HFF-Myc (cell line): Measurements from ENCODE around the gene RAPGEF5.

Experiments used
- DNase-seq: peaks from one replicate; pipeline ENCODE4 v3.0.0-alpha.2; 2011; ENCODE audit warnings: low read depth; ENCODE audit errors: extremely low read depth
- H3K4me3 ChIP-seq: replicated peaks from 2 replicates; pipeline ENCODE4 v1.5.1; 2011; ENCODE audit warnings: low read depth, mild to moderate bottlenecking, control low read depth, low read length
- TF ChIP-seq, protein P1 (sequence below): IDR thresholded peaks from 2 replicates; pipeline ENCODE4 v1.5.1; 2012; ENCODE audit warnings: mild to moderate bottlenecking, low read depth, low read length, control low read depth; ENCODE audit errors: missing control alignments

RAPGEF5 gene

DNA sequence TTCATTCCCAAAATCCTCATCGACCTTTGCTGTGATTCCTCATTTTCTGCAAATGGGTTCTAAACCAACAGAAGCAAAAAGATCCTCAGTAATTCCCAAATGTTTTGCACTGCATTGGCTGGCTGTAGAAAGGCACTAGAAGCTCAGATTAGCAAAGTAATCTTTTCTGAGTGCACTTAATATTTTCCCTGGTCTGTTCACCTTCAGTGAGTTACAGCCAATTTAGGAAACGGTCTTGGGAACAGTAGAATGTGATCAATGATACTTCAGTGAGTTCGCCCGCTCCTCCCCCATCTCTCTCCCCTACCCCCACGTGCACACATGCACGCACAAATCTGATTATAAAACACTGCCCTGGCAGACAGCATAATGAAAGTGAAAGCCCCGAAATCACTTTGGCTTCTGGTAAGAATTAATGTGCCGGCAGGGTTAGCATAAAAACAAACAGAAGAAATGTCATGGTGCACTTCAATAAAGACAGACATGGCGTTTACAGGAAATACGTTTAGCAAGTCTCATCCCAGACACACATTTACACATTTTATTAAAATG is 209.9 kb downstream of the RAPGEF5 start:
- H3K4me3 ChIP-seq = no peak overlapping the region
- no peak for DNase-seq
- TF ChIP-seq, protein P1, sequence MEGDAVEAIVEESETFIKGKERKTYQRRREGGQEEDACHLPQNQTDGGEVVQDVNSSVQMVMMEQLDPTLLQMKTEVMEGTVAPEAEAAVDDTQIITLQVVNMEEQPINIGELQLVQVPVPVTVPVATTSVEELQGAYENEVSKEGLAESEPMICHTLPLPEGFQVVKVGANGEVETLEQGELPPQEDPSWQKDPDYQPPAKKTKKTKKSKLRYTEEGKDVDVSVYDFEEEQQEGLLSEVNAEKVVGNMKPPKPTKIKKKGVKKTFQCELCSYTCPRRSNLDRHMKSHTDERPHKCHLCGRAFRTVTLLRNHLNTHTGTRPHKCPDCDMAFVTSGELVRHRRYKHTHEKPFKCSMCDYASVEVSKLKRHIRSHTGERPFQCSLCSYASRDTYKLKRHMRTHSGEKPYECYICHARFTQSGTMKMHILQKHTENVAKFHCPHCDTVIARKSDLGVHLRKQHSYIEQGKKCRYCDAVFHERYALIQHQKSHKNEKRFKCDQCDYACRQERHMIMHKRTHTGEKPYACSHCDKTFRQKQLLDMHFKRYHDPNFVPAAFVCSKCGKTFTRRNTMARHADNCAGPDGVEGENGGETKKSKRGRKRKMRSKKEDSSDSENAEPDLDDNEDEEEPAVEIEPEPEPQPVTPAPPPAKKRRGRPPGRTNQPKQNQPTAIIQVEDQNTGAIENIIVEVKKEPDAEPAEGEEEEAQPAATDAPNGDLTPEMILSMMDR = no peak

DNA sequence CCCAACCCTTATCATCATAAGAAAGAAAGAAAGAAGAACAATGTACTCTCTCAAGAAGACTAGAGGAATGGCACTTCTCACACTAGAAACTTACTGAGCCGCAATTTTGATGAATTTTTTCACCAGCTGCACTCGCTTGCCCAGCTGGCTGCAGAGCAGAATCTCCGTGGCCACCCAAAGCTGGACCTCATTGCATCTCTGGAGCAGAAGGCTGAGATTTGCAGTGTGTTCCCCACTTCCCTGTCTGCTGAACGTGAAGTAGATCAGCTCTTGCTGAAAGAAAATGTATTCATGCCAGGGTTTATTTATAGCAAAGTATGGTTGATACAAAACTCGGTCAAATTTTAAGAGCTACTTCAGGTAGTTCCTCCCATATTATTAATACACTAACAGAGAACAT is 212.0 kb downstream of the RAPGEF5 start:
- TF ChIP-seq, protein P1 = no peak
- DNase-seq = no peak
- no peak overlapping the region for H3K4me3 ChIP-seq

DNA sequence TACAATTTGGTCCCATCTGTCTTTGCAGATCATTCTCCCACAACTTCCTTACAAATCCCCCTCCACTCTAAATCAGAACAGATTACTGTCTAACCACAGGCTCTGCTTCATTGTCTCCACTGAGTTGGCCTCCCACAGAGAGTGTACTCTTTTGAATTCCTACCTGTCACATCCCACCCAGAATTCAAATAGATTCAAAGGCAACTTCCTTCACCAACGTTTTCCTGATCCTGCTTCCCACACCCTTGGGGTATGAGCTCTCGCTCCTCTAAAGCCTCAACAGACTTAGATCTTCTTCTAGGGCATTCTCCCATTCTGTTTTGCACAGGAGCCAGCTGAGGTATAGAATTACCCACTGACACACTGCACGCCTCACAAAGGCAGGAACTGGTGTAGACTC is 213.5 kb downstream of the RAPGEF5 start:
- no peak overlapping the region for H3K4me3 ChIP-seq
- TF ChIP-seq, protein P1 = no peak
- DNase-seq = no peak

DNA sequence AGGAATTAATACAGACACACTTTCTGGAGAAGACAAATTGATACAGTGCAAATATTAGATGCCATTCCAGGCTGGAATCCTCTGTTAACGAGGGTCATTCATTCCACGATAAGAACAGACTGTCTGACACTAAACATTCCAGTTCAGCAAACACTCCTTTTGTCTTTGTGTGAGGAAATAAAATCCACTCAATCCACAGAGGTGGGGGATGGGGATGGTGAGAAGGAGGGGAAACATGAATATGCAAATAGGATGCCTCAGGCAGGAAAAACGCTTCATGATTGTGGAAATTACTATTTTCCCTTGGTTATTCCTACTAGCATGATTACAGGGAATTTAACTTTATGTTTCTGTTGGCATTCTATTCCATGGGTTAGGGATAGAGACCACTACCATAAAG is 214.4 kb downstream of the RAPGEF5 start:
- H3K4me3 ChIP-seq = no peak overlapping the region
- TF ChIP-seq, protein P1 = no peak
- no peak for DNase-seq

DNA sequence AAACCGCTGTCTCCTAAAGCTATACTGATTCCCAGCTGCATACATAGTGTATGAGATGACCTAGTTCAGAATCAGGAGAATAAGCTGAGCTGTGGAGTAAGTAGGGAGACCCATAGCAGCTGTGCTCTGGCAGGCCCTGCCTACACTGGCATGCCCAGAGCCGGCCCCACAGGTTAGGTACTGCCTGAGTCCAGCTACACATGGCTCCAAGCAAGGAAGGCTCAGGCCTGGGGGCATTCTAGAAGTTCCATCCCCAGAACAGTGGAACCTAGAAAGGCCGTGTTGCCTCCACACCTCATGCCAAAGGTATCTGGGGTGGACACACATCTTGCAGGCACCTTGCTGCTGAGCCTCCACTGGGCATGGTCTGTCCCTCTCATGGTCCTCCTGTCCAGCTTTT is 215.6 kb downstream of the RAPGEF5 start:
- TF ChIP-seq, protein P1 = no peak
- no peak overlapping the region for H3K4me3 ChIP-seq
- no peak for DNase-seq

DNA sequence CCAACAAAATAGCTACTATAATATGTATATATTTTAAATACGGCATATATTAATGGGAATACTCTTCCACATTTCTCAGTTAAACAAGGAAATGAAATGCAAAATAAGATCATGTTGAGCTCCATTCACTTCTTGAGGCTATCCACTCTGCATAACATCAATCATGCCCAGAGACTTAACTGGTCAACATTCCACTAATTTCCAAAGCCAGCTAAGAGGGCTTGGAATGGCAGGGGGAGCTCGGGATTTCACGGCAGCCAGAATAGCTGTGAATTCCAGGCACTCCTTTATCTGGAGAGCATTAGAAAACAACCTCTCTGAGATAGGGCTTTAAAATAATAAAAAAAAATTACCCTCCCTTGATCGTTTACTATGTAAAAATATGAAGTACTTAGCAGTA is 216.4 kb downstream of the RAPGEF5 start:
- TF ChIP-seq, protein P1 = no peak
- no peak for DNase-seq
- H3K4me3 ChIP-seq = no peak overlapping the region

DNA sequence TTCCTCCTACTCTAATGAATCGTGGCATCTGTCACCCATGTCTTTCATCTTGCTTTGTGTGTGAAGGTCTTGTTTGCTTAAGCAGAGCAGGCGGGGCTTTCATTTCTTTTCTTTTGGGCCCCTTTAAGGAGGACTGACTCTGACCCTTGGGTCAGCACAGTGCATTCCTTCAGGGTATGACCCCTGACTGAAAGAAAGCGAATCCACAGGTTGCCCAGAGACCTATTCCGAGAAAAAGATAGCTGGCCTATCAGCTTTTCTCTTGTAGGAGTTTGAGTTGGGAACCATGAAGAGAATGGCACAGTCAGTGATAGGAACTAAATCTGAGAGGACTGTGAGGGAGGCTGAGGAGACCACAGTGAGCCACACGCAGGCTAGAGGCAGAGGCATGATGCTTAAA is 218.1 kb downstream of the RAPGEF5 start:
- DNase-seq = no peak
- no peak overlapping the region for H3K4me3 ChIP-seq
- TF ChIP-seq, protein P1 = no peak
